HG03095 (cell line): ENCODE results near the gene NAGLU.
A peak's percentile ranks its signal among the peaks of the same experiment; 100 is the strongest.

Experiments
- ATAC-seq: cut with Tn5 transposase; IDR thresholded peaks from one replicate; pipeline ENCODE4 v1.9.1; 2021; ENCODE audit warnings: moderate library complexity; ENCODE audit not compliant: unreplicated experiment

Gene NAGLU

DNA sequence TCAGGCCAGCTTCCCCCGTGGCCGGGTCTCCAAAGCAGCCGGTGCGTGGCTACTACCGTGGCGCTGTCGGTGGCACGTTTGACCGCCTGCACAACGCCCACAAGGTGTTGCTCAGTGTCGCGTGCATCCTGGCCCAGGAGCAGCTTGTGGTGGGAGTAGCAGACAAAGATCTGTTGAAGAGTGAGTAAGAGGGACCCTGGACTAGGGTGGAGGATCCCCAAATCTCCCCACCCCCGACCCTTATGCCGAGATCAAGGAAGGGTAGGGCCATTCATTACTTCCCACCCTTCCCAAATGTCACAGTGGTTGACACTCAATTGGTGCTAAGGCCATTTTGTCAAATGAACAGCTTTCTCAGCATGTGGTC is 27.1 kb downstream of the NAGLU start:
- no peak for ATAC-seq

DNA sequence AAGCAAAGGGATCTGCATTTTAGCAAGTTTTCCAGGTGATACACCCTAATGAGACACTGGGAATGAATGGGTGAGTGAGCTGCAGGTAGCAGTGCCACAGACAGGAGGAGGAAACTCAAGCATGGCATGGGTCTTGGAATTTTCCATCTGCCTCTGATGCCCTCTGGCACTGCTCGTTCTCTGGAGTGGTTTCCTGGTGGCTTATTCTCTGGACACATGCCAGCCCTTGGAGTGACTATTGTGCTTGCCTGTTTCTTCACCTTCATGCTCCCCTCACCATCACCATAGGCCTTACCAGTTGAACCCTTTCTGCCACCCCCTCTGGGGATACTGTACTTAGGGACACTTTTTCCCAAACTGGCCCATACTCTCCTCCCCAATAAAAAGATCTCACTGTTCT is 27.5 kb downstream of the NAGLU start:
- no peak for ATAC-seq

DNA sequence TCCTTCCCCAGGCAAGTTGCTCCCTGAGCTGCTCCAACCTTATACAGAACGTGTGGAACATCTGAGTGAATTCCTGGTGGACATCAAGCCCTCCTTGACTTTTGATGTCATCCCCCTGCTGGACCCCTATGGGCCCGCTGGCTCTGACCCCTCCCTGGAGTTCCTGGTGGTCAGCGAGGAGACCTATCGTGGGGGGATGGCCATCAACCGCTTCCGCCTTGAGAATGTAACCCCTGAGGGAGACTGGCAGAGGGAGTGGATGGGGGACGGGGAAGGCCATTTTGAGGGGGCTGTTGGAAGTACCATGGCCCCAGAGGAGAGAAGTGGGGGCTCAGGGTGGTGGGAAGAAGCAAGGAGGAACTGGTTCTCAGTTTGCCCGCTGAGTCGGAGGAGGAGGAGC is 27.9 kb downstream of the NAGLU start:
- no peak for ATAC-seq

DNA sequence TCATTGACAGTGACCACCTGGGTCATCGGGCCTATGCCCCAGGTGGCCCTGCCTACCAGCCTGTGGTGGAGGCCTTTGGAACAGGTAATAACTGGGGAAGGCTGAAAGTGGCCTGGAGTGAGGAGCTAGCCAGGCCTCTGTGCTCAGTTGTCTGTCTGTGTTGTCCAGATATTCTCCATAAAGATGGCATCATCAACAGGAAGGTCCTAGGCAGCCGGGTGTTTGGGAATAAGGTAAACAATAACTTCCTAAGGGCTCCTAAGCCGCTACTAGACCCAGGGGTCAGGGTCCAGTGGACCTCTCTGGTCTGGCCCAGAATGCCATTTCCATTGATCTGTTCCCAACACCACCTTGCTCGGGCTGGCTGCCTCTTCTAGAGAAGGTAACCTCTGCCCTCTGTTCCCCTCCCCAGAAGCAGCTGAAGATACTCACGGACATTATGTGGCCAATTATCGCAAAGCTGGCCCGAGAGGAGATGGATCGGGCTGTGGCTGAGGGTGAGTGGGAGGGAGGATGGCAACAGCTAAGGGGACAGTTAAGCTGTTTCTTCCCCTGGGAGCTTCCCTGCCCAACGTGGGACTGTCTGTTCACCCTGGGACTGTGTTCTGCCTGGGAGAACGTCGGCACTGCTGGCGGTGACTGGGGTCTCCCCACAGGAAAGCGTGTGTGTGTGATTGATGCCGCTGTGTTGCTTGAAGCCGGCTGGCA is 28.9 kb downstream of the NAGLU start:
- no peak for ATAC-seq

DNA sequence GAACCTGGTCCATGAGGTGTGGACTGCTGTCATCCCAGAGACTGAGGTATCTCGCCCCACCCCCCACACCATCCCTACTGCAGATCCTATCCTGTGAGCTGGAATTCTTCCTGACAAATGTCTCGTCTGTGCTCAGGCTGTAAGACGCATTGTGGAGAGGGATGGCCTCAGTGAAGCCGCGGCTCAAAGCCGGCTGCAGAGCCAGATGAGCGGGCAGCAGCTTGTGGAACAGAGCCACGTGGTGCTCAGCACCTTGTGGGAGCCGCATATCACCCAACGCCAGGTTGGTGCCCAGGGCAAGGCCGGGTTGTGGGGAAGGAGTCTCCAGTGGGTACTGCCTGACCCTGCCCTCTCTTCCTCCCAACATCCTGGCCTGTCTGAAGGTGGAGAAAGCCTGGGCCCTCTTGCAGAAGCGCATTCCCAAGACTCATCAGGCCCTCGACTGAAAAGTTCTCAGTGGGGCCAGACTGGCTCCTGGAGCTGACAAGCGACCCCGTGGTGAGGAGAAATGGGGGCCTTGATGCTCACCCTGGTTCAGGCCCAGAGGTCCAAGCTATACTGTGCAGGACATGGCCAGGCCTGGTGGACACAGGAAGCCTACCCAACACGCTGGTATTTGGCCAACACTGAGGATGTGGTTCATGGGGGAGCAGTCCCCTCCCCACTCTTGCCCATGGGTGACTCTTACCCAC is 29.6 kb downstream of the NAGLU start:
- ATAC-seq = no peak

DNA sequence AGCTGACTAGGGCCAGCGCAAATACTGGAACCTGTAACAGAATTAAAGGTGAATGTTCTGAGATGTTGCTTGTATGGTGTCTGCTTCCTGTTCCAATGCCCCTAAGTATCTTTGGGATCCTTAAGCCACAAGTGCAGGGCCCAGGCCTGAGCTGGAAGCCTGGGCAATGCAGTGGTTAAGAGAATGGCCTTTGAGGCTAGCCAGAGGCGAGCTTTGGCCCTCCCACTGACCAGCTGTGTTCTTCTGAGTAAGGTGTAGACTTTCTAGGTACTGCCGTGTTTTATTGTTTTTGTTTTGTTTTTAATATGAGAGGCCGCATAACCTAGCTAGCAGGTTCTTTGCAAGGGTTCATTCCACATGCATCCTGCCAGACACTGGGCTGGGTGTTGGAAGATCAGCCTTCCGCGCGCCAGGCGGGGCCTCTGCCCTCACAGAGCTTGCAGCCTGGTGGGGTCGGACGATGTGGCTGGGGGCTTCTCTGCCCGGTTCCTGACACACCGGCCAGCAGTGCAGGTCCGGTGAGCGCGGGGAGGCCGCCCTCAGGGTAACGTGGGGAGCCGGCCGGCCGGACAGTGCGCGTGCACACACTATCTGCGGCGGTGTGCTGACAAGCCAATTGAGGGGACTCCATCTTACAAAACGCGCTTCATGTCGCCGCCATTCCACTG is 30.3 kb downstream of the NAGLU start:
- ATAC-seq = no peak

DNA sequence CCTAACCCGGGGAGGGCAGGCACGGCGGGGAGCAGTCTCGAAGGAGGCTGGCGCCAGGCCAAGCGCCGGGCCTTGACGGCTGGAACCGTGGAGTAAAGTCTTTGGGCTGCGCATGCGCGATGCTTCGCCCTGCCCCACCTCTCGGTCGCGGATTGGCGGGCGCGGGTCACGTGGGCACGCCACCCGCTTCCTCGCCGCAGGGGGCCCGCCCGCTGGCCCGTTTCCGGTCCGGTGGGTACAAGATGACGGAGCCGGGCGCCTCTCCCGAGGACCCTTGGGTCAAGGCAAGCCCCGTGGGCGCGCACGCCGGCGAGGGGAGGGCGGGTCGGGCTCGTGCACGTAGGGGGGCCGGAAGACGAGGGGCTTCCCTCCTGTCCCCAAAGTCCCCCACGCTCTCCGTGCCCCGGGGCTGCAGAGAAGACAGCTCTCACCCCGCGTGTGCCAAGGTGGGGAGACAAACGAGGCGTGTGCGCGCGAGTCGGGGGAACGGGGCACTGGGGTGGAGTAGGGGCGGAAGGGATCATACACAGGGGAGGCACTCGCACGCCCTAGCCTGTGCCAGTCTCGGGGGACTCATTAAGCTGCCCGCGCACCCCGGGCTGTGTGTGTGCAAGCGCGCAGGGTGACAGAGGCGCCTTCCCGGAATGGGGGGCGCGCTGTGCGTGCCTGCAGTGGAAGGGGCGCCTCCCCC is 31.0 kb downstream of the NAGLU start, which contains the start of gene MLX:
Gene MLX, plus strand, starts transcription at position 218 of the 691 bp plus-strand sequence. Its CDS starts 25 bp downstream, at position 243.
- ATAC-seq = peak; percentile 44

DNA sequence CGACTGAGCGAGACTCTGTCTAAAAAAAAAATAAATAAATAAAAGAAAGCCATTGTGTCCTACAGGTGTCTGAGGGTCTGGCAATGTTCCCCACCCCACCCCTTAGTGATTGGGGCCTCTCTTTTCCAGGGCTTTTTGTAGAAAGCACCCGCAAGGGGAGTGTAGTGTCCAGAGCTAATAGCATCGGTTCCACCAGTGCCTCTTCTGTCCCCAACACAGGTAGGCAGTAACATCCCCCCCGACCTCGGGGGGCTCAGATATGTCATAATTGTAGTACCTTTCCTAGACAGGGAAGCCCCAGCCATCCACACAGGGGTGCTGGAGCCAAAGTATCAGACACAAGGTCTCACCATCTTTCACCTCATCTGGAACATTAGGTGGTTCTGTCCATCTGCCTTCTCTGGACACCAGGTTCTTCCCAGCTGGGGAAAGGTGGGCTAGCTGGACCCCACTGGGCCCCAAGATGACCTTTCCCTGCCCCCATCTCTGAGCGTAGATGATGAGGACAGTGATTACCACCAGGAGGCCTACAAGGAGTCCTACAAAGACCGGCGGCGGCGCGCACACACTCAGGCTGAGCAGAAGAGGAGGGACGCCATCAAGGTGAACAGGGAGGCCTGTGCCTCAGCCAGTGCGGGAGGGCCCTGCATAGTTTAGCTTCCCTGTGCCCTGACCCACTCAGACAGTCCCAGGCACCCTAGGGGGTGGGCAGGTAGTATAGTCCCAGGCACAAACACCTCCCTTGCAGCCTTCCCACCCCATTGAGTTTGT is 32.5 kb downstream of the NAGLU start:
- no peak for ATAC-seq

DNA sequence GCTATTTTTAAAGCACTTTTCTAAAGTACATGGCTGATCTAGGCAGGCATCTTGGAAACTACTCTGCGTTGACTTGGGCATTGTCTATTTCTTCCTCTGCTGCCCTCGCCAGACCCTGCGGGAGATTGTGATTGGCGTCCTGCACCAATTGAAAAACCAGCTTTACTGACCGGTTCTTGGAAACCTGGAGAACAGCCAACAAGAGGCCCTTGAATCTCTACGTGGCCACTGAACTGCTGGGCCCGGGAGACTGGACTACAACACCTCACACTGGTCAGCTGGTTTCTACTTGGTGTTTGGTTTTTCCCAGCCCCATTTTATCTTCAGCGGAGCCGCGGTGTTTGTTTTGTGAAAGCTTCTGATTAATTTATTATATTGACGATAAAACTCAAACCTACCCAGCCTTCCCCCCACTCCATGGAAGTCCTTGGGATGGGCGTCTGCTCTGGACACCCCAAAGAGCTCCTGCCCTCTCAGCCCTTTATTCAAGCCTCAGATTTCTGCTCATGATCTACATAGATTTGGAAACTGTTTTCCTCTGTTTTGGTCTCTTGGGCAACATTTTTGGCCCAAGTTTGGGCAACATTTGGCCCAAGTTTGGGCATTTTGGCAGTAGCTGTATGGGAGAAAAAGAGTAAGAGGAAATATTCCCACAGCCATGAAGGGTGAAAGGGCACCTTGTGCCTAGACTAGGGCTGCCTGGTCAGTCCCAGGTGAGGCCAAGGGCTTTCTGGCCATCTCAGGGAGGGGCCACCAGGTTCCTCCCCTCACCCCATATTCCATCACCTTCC is 35.6 kb downstream of the NAGLU start:
- ATAC-seq = no peak

DNA sequence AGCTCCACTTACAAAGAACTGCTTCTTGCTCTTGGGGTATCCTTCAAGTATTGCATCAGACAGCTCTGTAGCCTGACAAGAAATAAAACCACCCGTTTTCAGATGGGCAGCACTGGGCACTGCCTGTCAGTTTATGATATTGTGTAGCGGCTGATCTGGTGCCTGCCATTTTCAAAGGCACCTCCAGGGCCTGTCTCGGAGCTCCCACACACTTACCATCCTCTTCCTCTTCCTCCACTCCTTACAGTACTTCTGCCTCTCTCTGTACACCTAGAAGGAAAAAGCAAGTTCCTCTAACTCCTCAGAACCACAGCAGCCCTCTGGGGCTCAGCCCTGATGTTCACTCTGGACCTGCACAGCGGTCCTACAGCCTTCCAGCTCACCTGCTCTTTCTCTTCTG is 37.1 kb downstream of the NAGLU start:
- ATAC-seq = no peak

DNA sequence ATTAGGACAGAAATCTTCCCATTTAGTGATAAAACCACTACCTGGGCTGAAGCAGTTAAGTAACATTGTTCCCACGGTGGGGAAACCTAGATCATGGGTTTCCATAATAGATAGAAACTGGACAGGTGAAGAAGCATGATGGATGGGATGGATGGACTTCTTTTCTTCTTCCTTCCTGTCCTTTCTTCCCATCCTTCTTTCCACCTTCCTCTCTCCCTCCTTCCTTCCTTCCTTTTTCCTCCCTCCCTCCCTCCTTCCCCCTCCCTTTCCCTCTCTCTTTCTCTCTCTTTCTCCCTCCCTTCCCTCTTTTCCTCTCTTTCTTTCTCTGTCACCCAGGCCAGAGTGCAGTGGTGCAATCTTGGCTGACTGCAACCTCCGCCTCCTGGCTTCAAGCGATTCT is 38.4 kb downstream of the NAGLU start:
- no peak for ATAC-seq

DNA sequence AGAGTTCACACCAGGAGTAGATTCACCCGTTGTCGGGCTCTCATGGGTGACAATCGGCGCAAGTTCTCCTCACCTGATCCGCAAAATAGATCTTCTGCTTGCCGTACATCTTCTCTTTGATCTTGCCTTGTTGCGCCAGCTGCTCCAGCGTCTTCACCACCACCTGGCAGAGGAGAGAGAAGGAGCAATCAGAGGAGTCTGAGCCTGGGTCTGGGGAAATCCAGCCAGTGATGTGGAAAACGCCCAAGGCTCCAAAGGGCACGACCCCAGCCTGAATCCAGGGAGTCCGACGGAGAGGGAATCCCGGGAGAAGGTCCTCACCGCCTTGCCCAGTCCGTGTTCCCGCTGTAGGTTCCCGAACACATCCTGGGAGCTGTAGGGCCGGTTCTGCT is 41.1 kb downstream of the NAGLU start:
- ATAC-seq = no peak

DNA sequence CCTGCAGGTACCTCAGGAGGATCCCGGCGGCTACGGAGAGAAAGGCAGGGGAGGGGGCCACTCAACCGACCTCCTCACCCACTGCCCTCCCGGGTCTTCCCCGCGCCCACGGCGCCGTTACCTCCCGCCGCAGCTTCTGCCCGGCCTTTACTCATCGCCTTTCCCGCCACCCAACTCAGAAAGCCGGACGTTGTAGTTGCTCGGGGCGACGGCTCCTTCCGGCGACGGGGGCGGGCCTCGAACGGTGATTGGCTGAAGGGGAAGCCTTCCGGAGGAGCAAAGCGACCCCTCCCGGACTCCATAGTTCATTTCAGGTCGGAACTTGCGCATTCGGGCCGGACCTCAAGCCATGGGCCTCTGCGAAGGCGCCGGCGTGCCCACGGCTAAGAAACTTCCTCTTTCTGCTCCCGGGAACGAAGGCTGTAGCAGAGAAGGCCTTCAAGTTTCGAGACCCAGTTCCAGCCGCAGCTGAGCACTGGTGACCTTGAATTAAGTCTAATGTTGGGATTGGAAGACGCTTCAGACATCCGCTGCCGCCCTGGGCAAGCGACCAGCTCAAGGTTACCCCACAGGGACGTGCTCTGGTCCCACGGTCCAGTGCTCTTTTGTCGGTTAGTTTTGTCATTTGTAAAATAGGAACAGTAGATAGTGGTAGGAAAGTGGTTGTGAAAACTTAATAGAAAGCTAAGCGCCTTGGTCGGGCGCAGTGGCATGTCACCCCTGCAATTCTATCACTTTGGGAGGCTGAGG is 41.7 kb downstream of the NAGLU start, which contains the start of gene PSMC3IP:
Gene PSMC3IP, minus strand, starts transcription at position 198 of the 750 bp plus-strand sequence. Its CDS starts 43 bp downstream, at position 155.
- peak; percentile 56 for ATAC-seq

DNA sequence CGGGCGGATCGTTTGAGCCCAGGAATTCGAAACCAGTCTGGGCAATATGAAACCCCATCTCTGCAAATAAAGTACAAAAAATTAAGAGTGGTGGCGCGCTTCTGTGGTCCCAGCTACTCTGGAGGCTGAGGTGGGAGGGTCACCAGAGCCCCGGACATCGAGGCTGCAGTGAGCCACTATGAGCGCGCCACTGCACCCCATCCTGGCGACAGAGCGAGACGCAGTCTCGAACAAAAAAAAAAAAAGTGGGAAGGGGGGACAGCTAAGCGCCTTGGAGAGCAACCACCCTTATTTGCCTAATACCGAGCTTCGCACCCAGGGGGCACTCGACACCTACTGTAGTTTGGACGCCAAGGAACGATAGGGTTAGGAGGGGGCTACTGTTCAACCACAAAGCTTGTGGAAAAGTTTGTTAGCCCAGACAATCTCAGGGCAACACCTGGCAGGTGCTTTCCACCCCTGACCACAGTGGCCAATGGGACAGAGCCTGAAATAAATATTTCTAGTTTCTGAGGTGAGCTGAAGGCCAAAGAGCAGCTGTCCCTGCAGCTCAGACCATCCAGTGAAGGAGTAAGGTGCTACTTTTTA is 42.3 kb downstream of the NAGLU start:
- peak; percentile 47 for ATAC-seq

DNA sequence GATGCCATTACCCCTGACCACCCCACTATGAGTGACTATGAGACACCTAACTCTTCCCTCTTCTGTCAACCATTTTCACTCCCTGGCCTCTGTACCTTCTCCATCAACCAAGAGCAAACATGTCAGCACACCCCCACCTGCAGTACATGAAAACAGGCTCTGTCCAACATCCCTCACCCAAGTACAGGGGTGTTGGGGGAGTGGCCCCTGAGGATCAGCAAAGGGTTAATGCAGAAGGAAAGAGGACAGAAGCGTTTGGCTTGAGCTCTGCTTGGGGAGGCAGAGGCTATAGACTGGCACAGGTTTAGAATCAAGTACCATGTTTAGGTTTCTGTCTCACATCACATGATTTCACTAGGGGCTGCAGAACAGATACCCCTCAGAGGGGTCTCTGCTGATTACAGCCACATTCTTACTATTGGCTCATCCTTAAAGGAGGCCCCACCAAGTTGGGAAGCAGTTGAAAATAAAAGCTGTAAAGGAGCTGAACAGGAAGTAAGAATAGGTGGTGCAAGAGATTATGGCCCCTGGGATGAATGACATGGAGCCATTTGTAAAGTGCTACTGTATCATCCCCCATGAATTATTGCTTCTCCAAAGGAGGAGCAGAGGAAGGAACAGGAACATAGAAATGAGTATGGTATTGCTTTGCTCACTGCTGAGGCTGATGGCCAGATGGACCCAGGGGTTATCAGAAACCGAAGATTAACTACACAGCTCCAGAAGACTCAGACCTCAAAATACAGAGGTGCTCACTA is 43.9 kb downstream of the NAGLU start:
- ATAC-seq = no peak

DNA sequence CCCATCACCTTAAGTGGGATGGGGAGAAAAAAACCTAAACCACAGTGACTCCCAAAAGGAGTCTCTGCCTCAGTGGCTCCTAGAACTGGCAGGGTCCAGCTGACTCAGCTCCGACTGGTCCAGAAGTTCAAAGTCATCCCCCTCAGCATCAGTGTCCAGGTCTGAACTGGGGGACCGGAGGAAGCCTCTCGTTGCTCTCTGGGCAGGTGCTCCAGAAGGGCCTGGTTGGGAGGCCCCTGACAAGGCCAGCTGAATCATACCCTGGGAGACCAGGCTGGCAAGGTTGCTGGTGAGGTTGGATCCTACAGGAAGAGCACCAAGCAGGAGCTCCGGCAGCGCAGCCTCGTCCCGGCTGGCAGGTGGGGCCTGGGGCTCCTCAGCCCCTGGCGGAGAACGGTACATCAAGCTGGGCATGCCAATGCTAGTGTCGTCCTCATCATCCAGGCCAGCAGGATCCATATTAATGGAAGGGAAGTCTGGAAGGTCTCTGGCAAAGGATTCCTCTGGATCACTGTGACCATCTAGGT is 45.8 kb downstream of the NAGLU start:
- no peak for ATAC-seq

DNA sequence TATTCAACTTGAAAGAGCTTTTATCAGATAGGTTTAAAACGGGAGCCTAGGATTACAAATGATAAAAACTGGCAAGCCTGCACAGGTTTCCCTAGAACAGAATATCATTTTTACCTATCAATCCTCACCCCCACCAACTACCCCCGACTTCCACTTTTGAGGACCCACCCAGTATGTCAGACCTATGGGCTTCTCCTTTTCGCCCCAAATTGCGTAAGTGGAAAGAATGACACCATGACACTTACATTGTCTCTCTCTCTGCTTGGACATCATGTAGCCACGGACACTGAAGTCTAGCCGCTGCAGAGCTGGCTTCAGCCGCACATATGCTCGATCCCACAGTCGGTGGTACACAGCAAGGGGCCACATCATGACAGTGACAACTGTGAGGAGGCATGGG is 48.8 kb downstream of the NAGLU start:
- no peak for ATAC-seq

DNA sequence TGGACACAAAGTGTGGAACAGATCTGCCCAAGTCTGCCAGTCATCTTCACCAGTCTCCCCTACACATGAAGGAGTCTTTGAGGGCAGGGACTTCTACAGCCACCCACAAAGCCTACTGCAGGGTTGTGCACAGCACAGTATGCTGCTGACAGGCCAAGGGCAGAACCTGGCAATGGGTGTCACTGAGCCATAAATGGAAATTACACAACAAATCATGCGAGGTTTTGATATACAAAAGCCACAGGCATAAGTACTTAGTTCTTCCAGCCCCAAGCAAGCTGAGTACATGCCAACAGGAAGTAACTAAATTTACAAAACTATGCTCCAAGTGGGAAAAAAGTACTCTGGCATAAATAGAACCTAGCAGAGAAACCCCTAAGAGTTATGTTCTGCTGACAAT is 49.3 kb downstream of the NAGLU start:
- ATAC-seq = no peak
